Suprapubic skin (tissue), 3 donors: ENCODE measurements around the gene MARCHF11.

Experiments used
- POLR2AphosphoS5 ChIP-seq, 3 donors: sonication (generic); formaldehyde crosslinking; IDR thresholded peaks; one replicate each; pipeline ENCODE4 v1.6.1; 2017; ENCODE audit warnings: antibody characterized with exemption in 3 of 3
- TF ChIP-seq, protein P1 (sequence below), 2 donors: fragments of 200-600 bp in 1 of 2; fragments of 450-650 bp in 1 of 2; sonication (generic) in 1 of 2; IDR thresholded peaks; one replicate each; pipeline ENCODE4 v1.5.1; 2016 to 2019; ENCODE audit warnings: antibody characterized with exemption in 2 of 2, mild to moderate bottlenecking in 1 of 2, moderate library complexity in 1 of 2

DNA sequence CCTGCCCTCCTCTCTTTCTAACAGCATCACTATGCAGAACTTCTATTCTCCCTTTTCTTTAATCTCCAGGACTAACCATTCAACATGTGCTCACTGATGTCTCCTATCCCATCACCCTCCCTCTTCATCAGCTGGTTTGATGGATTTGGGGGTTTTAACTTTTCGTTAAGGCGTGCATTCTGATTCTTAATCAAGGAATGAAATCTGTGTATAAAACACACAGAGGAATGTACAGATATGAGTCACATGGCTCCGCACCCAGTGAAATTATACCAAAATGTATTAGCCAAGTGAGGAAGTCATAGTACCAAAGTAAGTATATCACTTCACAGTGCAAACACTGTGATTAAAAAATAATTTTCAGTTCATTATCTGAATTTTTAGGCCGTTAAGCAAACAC, 35.2 kb downstream of the MARCHF11 start:
- TF ChIP-seq, protein P1, sequence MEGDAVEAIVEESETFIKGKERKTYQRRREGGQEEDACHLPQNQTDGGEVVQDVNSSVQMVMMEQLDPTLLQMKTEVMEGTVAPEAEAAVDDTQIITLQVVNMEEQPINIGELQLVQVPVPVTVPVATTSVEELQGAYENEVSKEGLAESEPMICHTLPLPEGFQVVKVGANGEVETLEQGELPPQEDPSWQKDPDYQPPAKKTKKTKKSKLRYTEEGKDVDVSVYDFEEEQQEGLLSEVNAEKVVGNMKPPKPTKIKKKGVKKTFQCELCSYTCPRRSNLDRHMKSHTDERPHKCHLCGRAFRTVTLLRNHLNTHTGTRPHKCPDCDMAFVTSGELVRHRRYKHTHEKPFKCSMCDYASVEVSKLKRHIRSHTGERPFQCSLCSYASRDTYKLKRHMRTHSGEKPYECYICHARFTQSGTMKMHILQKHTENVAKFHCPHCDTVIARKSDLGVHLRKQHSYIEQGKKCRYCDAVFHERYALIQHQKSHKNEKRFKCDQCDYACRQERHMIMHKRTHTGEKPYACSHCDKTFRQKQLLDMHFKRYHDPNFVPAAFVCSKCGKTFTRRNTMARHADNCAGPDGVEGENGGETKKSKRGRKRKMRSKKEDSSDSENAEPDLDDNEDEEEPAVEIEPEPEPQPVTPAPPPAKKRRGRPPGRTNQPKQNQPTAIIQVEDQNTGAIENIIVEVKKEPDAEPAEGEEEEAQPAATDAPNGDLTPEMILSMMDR (IDR thresholded peaks at IDR 0.05), result no peak
- no peak for TF ChIP-seq POLR2AphosphoS5 (IDR thresholded peaks at IDR 0.05)
